ENCODE data around the gene CCDC8.

DNA sequence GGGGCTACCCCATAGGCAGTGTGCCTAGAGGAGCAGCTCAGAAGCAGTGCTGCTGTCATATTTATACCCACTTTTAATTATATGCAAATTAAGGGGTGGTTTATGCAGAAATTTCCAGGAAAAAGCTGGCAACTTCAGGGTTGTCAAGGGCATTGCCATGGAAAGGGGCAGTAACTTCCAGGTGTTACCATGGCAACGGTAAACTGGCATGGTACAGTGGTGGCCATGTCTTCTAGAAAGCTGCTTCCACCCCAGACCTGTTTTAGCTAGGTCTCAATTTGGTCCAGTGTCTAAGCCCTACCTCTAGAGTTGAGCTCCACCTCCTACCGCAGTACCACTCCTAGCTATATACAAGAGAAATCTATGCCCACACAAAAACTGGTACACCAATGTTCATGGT lies 46.7 kb upstream of the CCDC8 start:
- TF ChIP-seq CREB1 (CRISPR knock-in tag; IDR thresholded peaks at IDR 0.05; ENCODE audit: low read depth): no peak
- no peak for TF ChIP-seq EZH2phosphoT487 (IDR thresholded peaks at IDR 0.05; ENCODE audit: unreplicated experiment)
- TF ChIP-seq, protein P1, sequence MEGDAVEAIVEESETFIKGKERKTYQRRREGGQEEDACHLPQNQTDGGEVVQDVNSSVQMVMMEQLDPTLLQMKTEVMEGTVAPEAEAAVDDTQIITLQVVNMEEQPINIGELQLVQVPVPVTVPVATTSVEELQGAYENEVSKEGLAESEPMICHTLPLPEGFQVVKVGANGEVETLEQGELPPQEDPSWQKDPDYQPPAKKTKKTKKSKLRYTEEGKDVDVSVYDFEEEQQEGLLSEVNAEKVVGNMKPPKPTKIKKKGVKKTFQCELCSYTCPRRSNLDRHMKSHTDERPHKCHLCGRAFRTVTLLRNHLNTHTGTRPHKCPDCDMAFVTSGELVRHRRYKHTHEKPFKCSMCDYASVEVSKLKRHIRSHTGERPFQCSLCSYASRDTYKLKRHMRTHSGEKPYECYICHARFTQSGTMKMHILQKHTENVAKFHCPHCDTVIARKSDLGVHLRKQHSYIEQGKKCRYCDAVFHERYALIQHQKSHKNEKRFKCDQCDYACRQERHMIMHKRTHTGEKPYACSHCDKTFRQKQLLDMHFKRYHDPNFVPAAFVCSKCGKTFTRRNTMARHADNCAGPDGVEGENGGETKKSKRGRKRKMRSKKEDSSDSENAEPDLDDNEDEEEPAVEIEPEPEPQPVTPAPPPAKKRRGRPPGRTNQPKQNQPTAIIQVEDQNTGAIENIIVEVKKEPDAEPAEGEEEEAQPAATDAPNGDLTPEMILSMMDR (conservative IDR thresholded peaks at IDR 0.05; ENCODE audit: low read depth in 2 of 2): no peak
- no peak for TF ChIP-seq EZH2 (IDR thresholded peaks at IDR 0.05; ENCODE audit: low read depth, unreplicated experiment)
- no peak for TF ChIP-seq POLR2AphosphoS5 (IDR thresholded peaks at IDR 0.05; ENCODE audit: low read depth)
